GM18870 (cell line): ENCODE results near the gene MRPS27.
"Not testable (repeated sequence)": the region's sequence is repeated elsewhere in the genome, so short reads cannot be mapped to it uniquely, and the experiment has no call there.

Experiments
- ATAC-seq: cut with Tn5 transposase; IDR thresholded peaks from one replicate; pipeline ENCODE4 v1.9.1; 2021; ENCODE audit warnings: moderate library complexity; ENCODE audit not compliant: unreplicated experiment

MRPS27 gene

GRCh38 chr5:72177538-72177937 lies 142.5 kb downstream of the MRPS27 start:
- peak; percentile 74 for ATAC-seq

GRCh38 chr5:72172786-72173185 lies 147.3 kb downstream of the MRPS27 start:
- no peak for ATAC-seq

- no peak for ATAC-seq
Measured at GRCh38 chr5:72171667-72172066, 148.4 kb downstream of the MRPS27 start.

GRCh38 chr5:72171181-72171580 lies 148.9 kb downstream of the MRPS27 start:
- ATAC-seq: not testable (repeated sequence)

GRCh38 chr5:72170101-72170500 lies 149.9 kb downstream of the MRPS27 start:
- ATAC-seq: no peak
